Measurements from ENCODE around the gene PRR7. TPM values are rescaled to one million over a fixed set of nuclear protein-coding genes. Genes with fewer than 3 reads are reported as not detected.

The PRR7 gene
- total RNA-seq, 4 donors from 2014 or later, result 5.0 to 7.7 (median 6.4) TPM

DNA sequence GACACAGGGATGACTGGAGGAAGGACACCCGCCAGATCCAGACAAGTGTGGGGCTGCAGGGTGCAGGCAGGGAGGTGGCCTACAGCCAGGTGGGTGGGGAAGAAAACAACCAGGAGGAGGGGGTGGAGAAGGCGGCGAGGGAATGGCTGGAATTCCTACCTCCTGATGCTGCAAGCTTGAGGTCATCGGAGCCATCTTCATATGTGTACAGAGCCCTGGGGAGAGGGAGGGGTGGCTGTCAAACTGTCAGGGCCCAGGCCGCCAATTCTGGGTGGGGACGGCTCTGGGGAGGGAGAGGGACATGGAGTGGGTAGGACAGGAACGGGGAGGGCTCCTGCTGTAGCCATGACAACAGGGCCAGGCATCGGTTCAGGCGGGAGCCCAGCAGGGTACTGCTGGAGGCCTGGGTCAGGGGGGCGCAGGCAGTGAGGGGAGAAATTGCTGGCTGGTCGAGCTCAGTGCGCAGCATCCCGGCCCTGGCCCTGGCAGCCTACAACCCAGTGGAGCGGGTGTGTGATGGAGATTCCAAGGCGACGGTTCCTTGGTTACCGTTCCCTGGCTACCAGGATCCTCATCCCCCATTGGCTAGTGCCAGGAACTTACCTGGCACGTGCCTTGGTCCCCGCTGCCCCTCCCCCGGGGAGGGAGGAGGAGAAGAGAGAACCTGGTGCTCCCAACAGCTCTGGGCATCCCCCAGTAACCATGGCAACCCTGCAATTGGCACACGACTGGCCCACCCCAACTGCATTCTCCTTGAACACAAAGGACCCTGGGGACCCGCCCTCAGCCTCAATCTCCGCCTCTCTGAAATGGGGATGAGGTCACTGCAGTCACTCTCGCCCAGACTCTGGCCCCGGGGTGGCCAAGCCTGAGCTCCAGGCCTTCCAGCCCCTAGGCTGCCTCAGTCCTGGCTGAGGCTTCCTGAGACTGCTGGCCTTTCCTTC lies 22.3 kb downstream of the PRR7 start:
- 42 to 78% methylated on average over 11 to 15 of the region's 25 CpGs for WGBS, 2 donors
- no peaks in the 10 kb centered on the region for H3K9me3 ChIP-seq
- H3K4me3 ChIP-seq, result no peak overlapping the region
- DNase-seq, result no peak
- H3K27ac ChIP-seq, result peak overlapping the region in 2 of 4 donors; percentile 42 to 91
- peaks cover 21 to 55% (median 26%) of the 10 kb centered on the region in 3 donors for H3K4me1 ChIP-seq
- intact Hi-C loops (cut with DNase I), result no loop called here
- peaks cover 0 to 43% (median 8%) of the 10 kb centered on the region in 3 donors for H3K36me3 ChIP-seq
- H3K27me3 ChIP-seq, result no peaks in the 10 kb centered on the region
- TF ChIP-seq POLR2A (IDR thresholded peaks at IDR 0.05), result no peak
- TF ChIP-seq, protein P1, sequence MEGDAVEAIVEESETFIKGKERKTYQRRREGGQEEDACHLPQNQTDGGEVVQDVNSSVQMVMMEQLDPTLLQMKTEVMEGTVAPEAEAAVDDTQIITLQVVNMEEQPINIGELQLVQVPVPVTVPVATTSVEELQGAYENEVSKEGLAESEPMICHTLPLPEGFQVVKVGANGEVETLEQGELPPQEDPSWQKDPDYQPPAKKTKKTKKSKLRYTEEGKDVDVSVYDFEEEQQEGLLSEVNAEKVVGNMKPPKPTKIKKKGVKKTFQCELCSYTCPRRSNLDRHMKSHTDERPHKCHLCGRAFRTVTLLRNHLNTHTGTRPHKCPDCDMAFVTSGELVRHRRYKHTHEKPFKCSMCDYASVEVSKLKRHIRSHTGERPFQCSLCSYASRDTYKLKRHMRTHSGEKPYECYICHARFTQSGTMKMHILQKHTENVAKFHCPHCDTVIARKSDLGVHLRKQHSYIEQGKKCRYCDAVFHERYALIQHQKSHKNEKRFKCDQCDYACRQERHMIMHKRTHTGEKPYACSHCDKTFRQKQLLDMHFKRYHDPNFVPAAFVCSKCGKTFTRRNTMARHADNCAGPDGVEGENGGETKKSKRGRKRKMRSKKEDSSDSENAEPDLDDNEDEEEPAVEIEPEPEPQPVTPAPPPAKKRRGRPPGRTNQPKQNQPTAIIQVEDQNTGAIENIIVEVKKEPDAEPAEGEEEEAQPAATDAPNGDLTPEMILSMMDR (IDR thresholded peaks at IDR 0.05), result no peak

DNA sequence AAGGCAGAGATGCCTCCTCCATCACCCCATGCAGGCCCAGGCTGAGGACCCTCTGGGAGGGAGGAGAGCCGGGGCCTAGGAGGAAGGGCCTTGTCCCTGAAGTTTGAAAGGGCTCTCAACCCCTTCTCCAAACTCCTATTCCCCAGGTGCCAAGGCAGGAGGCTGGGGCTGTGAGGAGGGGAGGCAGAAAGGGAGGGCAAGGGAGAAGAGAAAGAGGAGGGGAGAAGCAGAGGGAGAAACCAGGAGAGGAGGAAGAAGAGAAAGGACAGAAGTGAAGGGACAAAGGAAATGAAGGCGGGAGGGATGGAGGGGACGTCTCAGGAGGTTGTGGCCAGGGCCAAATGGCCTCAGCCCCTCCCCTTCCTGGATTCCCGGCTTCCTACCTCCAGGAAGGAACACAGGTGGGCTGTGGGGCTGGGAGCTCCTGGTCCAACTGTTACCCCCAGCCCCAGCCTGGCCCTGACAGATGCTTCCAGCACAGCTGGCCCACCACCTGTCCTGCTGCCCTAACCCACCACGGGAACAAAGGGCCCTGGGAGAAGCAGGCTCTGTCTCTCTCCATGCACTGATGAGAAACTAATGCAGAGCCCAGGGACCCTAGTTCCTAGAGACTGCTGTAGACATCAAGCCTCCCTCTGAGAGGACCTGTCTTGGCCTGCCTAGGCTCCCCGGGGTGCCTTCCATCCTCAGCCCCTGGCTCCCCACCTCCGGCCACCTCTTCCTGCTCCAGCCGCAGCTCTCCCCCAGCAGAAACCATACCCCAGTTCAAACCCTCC lies 23.3 kb downstream of the PRR7 start:
- 72 to 74% methylated on average over 7 to 8 of the region's 8 CpGs for WGBS, 2 donors
- Histone ChIP-seq H3K9me3 (no peaks in the 10 kb centered on the region), H3K4me3 (no peak overlapping the region), H3K36me3 (peaks cover 0 to 39% (median 8%) of the 10 kb centered on the region in 3 donors), H3K27ac (peak overlapping the region in 2 of 4 donors; percentile 42 to 91), H3K27me3 (no peaks in the 10 kb centered on the region), H3K4me1 (peaks cover 21 to 65% (median 26%) of the 10 kb centered on the region in 3 donors)
- no peak for DNase-seq
- intact Hi-C loops (cut with DNase I), result no loop called here
- TF ChIP-seq, protein P1 (IDR thresholded peaks at IDR 0.05), result no peak

DNA sequence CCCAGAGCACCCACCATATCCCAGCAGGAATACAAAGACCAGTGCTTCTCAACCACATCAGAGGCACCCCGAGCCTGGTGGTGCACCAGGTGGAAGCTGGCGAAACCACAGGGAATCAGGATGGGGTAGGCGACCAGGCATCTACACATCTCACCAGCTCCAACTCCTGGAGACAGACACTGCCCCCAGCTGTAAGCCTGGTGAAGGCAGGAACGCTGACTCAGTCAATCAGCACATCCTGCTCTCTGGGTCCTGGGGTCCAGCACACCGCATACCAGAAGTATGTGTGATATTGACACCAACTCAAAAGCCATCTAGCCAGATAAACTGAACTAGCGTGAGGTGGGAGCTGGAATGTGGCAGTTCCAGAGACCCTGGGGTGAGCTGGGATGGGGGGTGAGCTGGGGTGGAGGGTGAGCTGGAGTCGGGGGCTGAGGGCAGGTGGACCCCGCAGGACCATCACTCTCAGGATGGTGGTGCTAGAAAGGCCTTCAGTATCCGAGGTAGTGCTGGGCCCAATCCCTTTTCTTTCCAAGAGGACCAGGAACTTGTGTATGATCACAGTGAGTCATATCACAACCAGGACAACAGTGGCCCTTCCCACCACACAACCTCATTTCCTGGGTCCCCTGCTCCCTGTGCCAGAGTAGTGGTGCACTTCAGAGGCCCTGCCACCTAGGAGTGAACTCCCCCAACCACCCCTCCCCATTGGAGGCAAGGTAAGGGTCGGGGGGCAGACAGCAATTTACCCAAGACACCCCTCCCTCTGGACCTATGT lies 24.3 kb downstream of the PRR7 start:
- no peak for TF ChIP-seq POLR2A (IDR thresholded peaks at IDR 0.05)
- TF ChIP-seq, protein P1 (IDR thresholded peaks at IDR 0.05), result no peak
- intact Hi-C loops (cut with DNase I), result no loop called here
- no peaks in the 10 kb centered on the region for H3K9me3 ChIP-seq
- DNase-seq, result no peak
- H3K27me3 ChIP-seq, result no peaks in the 10 kb centered on the region
- H3K4me1 ChIP-seq, result peaks cover 21 to 74% (median 26%) of the 10 kb centered on the region in 3 donors
- H3K4me3 ChIP-seq, result no peak overlapping the region
- peaks cover 0 to 29% (median 8%) of the 10 kb centered on the region in 3 donors for H3K36me3 ChIP-seq
- WGBS, 2 donors, result 74 to 90% methylated on average over 4 to 6 of the region's 10 CpGs
- H3K27ac ChIP-seq, result peak overlapping the region in 3 of 4 donors; percentile 27 to 91 (median 89)

DNA sequence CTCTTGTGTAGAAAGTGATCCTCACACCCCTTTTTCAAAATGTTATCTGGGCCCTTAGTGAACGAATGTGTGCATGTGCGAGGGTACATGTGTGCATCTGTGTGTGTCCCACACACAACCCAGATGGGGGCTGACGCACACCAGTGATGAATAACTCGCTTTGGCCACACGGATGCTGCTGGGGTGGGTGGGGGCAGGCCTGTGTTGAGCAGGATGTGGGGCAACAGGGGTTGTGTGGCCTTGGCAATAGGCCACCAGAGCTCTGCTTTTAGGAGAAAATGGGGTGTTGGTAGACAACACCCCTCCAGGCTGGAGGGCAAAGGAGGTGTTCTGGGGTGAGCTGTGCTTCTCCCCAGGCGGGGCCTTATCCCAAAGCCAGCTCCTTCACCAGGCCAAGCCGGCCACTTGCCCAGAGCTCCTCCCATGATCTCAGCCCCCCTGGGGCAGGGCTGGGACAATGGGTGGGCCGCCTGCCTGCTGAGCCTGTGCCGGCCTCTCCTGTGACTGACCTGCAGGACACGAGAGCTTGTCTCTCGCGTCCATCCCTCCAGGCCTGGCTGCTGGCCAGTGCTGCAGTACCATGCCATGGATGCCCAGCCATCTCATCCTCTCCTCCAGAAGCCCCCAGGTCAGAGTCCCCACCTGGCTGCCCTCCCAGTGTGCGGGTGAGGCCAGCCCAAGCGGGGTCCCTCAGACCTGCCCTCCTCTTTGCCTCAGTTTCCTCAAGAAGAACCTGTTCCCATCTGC lies 25.2 kb downstream of the PRR7 start:
- Histone ChIP-seq H3K36me3 (peaks cover 0 to 20% (median 2%) of the 10 kb centered on the region in 3 donors), H3K9me3 (no peaks in the 10 kb centered on the region), H3K27ac (peak overlapping the region in 3 of 4 donors; percentile 64 to 91 (median 89)), H3K4me3 (peak overlapping the region; percentile 47 to 81 (median 76)), H3K4me1 (peaks cover 21 to 82% (median 26%) of the 10 kb centered on the region in 3 donors), H3K27me3 (no peaks in the 10 kb centered on the region)
- 67% methylated on average over 9 of the region's 14 CpGs; no CpG with 5 or more reads in 1 of the 2 donors for WGBS, 2 donors
- TF ChIP-seq POLR2A (IDR thresholded peaks at IDR 0.05), result no peak
- TF ChIP-seq, protein P1 (IDR thresholded peaks at IDR 0.05), result no peak
- no peak for DNase-seq
- intact Hi-C loops (cut with DNase I), result no loop called here

Measured in esophagus squamous epithelium (tissue), 5 donors.